NK-92 treated with Interleukin-12 subunit alpha and Interleukin-12 subunit beta, amount 100 ng/mL, for 24 hours (cell line): ENCODE results near the gene KBTBD6.
"Not testable (repeated sequence)": the region's sequence is repeated elsewhere in the genome, so short reads cannot be mapped to it uniquely, and the experiment has no call there.

Experiments
- DNase-seq: peaks from one replicate; lab custom pipeline; 2025; lab: John Stamatoyannopoulos, UW

KBTBD6 gene

DNA sequence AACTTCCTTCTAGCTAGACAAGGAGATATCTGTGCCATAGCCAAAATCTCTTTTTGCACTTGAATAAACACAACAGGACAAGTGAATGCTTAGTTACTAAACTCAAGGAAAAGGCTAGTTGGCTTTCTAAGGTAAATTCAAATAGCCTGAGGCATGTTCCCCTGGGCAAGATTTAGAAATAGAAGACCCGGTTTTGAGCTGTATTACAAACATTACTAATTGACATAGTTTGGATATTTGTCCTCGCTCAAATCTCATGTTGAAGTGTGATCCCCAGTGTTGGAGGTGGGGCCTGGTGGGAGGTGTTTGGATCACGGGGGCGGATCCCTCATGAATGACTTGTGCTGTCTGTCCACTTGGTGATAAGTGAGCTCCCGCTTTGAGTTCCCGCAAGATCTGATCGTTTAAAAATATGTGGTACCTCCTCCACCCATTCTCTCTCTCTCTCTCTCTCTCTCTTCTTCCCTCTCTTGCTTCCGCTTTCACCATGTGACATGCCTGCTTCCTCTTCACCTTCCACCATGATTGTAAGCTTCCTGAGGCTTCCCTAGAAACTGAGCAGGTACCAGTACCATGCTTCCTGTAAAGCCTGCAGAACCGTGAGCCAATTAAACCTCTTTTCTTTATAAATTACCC lies 3.9 kb upstream of the KBTBD6 start:
- no peak for DNase-seq

DNA sequence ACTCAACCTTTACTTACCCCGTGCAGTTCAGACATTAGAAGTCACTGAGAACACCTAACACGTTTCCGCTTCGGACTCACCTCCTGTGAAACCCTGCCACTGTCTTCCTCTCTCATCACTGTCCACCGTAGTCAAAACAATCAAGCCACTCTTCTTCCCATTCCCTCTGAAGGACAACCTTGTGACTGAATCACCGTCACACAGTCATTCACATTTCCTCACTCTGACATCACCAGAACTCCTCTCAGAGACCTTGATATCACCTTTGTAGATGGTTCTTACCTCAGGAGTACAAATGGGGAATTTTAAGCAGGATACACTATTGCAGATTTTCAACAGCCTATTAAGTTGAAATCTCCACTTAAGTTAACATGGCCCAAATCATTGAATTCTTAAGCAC lies 1.3 kb upstream of the KBTBD6 start:
- DNase-seq, result no peak

DNA sequence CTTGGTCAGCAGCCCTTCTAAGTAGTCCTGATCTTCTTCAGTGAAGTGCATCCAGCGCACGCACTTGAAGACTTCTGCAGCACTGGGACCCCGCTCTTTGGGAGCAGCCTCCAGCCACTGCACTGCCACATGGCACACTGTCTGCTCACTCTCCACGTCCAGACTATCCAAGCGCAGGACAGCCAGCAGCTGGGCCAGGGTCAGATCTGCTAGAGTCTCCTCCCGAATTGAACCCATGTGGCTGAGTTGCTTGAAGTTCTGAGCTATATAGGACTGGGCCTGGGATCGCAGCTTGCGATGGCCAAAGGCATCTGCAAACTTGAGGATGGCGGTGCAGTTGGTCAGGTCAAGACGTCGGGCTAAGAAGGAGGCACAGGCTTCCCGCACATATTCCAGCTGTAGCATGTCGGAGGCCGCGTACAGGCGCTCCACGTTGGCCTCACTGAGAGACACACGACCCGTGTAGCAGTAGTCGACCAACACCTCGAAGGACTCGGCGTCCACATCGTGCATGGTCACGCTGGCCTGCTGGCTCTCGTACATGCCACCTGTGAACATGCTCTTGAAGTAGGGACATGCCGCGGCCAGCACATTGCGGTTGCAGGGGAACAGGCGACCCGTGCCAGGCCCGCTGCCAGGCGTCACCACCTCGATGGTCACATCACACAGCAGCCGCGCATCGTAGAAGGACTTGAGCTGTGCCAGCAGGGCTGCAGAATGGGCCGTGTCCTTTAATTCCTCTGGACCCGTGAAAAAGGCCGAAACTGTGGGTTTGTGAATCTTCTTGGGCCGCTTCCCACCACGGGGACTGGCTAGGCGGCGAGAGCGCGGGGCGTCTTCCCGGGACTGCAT lies 716 bp downstream of the KBTBD6 start:
- not testable (repeated sequence) for DNase-seq

DNA sequence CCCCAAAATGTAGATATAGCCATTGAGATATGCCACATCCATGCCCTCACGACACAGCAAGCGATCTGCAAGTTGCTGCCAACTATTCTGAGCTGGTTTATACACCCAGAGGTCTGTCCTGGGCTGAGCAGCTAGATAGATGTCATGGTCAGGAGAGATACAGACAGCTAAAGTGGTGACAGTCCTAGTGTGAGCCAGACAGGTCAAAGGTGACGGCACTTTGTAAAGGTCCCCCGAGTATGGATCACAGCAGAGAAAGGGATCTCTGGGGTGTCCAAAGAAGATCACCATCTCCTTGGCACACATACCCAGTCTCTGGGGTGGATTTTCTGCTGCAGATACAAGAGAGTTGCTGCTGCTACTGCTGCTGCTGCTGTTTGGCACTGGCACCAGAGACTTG lies 1.4 kb downstream of the KBTBD6 start:
- DNase-seq, result not testable (repeated sequence)

DNA sequence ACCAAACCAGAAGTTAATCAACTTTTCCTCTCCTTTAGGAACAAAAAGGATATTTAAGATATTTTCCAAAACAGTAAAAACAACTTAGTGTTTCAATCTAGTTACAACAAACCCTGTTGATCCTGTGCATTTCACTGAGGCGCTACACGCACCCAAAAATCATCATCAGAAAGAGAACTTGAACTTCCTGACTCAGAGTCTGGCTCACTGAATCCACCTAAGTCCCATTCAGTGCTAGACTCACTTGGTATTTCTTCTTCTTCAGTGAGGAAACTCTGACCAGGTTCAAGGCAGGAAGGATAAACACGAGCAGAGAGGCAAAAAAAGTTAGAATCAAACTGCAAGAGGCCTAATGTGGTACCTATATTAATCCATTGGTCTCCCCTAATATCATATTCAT lies 2.2 kb downstream of the KBTBD6 start:
- DNase-seq, result no peak

DNA sequence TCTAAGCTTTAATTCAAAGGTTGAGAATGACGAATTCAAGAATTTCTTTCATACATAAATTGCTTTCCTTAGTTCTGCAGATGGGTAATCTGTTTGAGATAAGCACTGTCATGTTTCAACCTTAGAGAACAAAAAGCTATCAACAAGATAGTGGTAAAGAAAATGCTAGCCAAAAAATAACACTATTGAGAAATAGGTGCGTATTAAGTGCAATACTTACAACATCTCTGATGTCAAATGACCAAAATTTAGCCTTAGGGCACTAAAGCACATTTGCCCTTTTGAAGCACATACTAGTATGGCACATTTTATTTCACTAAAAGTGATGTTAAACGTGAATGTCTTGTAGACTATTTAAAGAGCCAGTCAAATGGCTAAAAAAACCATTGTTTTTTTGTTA lies 4.9 kb downstream of the KBTBD6 start:
- no peak for DNase-seq

DNA sequence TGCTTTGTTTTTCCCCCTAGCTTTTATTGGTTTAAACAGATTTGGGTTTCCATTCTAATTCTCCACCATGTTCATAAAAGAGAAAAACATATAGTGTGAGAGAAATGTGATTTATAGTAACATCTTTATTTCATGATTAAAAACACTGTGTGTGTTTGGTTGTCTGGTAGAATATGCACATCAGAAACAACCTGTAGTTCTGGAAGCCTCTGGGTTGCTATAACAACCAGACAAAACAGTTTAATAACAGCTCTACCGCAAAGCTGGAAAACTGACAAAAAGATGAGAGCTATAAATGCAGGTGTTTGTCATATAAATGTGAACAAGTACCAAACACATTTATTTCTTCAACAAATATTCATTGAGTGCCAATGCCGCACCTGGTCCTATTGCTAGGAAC lies 9.8 kb downstream of the KBTBD6 start:
- no peak for DNase-seq

DNA sequence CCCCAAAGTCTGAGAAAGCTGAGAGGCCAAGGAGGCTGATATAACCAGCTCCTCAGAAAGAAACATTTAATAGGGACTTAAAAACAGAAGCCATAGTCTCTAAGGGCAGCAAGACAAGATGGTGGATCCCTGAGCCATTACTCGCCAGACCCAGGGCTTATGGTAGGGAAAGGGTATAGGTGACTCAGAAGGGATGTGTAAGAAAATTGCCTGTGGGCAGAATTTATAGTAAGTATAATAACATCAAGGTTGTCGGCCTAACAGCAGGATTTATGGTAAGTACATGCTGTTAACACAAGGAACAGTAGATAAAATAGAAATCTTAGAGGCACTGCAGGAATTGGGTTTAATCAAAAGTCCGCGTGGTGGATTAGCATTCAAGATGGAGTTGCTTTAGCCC lies 14.7 kb downstream of the KBTBD6 start:
- no peak for DNase-seq

DNA sequence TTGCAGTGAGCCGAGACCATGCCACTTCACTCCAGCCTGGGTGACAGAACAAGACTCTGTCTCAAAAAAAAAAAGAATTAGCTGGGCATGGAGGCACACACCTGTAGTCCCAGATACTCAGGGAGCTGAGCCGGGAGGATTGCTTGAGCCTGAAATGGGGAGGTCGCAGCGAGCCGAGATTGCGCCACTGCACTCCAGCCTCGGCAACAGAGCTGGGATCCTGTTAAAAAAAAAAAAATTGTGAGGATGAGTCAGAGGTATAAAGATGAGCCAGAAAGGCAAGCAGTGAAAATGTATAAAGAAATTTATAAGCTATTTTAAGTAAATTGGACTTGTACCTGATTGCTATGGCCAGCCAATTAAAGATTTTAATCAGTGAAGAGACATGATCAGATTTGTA lies 21.1 kb downstream of the KBTBD6 start:
- no peak for DNase-seq

DNA sequence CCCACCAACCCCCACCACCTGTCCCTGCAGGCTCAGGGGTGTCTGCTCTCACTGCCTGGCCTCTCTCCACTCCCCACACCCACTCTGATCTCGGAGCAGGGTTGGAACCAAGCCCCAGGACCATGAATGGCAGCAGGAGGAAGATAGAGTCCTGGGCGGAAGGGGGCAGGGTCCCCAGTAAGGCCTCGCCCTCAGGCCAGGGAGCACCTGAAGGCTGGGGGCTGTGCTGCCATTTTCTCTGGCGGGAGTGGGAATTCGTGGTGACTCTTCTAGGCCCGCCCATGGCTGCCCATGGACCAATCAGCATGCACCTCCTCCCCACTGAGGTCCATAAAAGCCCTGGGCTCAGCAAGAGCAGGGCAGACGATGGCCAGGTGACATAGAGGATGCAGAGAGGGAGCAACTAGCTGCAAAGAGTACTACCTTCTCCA lies 25.0 kb downstream of the KBTBD6 start:
- DNase-seq, result no peak

DNA sequence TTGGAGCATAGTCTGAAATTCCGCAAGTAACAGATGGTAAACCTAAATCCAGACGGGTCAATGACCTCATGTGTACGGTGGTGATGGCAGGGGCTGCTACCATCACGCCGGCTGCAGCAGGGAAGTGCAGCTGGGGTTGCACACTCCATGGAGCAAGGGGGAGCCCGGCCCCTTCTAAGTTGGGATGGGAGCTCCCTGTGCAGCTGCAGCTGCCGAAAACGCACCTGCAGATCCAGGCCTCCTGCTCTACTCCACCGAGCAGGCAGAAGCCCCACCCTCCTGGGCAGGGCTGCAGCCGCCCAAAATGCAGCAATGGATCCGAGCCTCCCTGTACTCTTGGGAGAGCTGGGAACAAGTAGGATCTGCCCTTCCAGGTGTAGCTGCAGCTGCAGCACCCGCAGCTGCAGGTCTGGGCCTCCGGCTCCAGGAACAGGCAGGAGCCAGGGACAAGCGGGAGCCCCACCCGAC lies 25.5 kb downstream of the KBTBD6 start:
- DNase-seq, result no peak

DNA sequence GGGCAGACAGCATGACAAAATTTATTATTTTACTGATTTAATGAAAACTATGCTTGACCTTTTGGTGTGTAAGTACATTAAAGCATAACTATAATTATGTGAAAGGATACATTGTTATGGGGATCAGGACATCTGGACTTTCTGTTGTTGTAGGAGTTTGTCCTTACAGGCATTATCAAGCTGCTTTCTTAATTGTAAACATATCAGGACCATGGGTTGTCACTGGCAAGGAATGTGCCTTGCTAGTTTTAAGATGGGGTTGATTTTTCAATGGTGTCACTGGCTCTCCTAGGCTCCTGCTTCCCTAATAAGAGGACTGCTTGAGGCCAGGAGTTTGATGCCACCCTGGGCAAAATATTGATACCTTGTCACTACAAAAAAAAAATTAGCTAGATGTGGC lies 32.6 kb downstream of the KBTBD6 start:
- no peak for DNase-seq

DNA sequence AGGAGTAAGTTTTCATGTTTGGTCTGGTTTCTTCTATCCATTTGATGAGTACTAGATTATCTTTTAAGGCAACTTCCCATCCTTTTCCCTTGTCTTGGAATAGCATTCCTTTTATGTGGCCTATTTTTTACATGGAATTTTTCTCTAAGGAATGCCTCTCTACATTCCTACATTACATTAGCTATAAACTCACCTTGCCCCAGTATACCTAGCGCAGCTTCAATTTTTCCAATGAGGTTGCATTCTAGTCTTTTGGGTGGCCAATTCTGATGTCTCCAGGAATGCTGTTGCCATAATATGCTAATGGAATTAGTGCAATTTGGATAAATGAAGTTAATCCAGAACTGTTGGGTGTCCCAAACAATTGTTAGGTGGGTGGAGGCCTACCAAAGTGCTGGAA lies 33.8 kb downstream of the KBTBD6 start:
- no peak for DNase-seq

DNA sequence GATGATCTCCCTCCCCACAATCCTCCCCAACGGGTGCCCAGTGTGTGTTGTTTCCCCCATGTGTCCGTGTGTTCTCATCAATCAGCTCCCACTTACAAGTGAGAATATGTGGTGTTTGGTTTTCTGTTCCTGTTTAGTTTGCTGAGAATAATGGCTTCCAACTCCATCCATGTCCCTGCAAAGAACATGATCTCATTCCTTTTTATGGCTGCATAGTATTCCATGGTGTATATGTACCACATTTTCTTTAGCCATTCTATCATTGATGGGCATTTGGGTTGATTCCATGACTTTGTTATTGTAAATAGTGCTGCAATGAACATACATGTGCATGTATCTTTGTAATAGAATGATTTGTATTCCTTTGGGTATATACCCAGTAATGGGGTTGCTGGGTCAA lies 36.9 kb downstream of the KBTBD6 start:
- not testable (repeated sequence) for DNase-seq

DNA sequence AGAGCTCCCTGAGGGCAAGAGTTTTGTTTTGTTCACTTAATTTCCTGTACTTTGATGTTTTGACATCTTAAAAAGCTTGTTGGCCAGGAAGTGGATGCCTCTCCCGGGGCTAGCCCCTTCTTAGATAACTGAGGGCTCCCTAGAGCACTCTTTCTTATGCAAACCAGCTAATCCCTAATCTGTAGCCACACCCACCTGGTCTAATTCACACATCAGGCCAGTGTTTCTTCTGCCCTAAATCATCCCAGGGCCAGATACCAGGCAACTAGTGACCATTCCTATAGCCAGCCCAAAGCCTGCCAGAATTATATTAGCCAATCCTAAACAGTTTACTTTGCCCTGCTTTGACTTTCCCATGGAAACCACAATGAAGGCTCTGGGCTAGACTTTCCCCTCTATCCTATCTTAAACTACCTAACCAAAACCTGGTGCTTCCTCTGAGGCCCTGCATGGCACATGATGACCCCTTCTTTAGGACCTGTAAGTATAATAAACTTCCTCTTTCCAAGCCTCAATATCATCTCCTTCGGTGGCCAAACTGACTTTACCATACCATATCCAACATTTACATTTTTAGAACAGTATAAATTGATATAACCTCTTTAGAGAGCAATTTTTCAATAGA lies 46.5 kb downstream of the KBTBD6 start:
- no peak for DNase-seq

DNA sequence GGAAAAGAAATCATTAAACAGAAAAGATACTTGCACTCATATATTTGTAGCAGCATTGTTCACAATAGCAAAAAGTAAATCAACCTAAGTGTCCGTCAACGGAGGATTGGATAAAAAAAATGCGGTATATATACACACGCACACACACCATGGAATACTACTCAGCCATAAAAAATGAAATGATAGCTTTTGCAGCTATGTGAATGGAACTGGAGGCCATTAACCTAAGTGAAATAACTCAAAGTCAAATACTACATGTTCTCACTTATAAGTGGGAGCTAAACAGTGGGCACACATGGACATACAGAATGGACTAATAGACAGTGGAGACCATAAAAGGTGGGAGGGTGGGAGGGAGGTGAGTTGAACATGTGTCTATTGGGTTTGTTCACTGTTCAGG lies 52.9 kb downstream of the KBTBD6 start:
- DNase-seq, result no peak
